ENCODE measurements around the gene KCNK6. TPM values are rescaled to one million over a fixed set of nuclear protein-coding genes. Genes with fewer than 3 reads are reported as not detected.

KCNK6 gene
- total RNA-seq, result 10 to 100 TPM; 13.5 to 13.7 TPM

DNA sequence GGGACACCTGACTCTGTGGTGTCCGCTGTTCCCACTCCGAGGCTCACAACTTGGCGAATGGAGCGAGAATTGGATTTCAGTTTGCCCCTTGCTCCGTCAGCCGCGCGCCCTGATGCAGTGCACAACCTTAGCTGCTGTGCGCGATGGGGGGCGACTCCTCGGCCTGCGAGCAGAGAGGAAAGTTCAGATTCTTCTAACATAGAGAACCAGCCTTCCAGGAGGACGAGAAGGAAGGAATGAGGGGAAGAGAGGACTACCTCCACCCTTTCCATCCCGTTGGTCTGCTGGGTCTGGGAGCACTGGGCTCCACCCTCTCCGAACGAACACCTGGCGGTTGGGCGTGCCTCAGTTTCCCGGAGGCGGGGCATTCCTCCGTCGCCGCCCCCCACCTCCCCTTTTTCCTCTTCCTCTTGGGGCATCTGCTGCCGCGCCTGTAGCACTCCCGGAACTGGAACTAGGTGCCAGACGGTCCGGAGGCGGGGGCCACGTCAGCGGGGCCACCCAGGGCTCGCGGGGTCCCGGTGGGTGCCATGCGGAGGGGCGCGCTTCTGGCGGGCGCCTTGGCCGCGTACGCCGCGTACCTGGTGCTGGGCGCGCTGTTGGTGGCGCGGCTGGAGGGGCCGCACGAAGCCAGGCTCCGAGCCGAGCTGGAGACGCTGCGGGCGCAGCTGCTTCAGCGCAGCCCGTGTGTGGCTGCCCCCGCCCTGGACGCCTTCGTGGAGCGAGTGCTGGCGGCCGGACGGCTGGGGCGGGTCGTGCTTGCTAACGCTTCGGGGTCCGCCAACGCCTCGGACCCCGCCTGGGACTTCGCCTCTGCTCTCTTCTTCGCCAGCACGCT lies at the start of gene KCNK6:
TSS of gene KCNK6 (plus strand) at position 425 of the 838 bp plus-strand sequence. CDS start at position 531, 106 bp downstream.
- ChIA-PET CTCF (interaction anchor here (1.0 to 2.7 kb wide), 6 partner anchors 12 to 417 kb away, joined by 4 to 8 read pairs (median 4); partner anchors contain the start of gene CATSPERG), POLR2A (interaction anchor here (0.8 to 1.0 kb wide), 2 partner anchors 12 to 76 kb away, joined by 3 to 4 read pairs; no protein-coding TSS in a partner anchor)
- Mint-ChIP-seq H3K4me3 (peak within 1 kb of the TSS; percentile 85), H3K27me3 (ENCODE audit: low read depth) (no peaks in the 10 kb centered on the region), H3K36me3 (ENCODE audit: low read depth) (peaks cover 14% of the 10 kb centered on the region), H3K9me3 (ENCODE audit: insufficient read depth) (no peaks in the 10 kb centered on the region), H3K27ac (peak within 1 kb of the TSS; percentile 67), H3K4me1 (ENCODE audit: low read depth) (peaks cover 57% of the 10 kb centered on the region)
- DNase-seq (peak; percentile 62), ATAC-seq (peak; percentile 18)

DNA sequence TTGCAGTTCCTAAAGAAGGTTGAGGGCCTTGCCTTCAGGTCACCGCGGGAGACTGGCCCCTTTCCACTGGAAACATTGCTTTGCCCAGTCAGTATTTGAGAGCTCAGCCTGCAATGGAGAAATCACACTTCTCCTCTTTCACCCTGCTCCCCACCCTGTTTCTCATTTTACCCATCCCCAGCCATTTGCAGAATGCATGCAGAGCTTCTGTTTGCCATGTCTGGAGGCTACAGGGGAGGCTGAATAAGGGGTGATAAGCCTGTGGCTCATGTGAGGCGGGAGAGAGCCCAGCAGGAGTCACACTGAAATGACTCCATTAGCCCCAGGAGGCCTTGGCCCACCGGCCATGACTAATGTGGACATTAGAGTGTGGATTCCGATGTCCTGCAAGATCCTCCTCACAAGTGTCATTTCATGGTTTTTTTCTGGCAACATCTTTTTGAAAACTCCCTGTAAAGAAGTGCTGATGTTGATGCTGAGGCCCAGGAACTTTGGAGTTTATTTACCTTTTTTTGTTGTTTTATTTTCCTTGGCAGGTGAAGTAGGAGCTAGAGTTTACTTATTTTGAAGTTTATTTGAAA lies 49.0 kb upstream of the KCNK6 start:
- H3K4me3 Mint-ChIP-seq, result no peak overlapping the region
- H3K9me3 Mint-ChIP-seq (ENCODE audit: insufficient read depth), result no peaks in the 10 kb centered on the region
- ChIA-PET CTCF (interaction anchor here (1.1 kb wide), 1 partner anchor 65 kb away, joined by 4 read pairs; the partner anchor contains the start of gene CATSPERG), POLR2A (no interaction called here)
- no peaks in the 10 kb centered on the region for H3K27me3 Mint-ChIP-seq (ENCODE audit: low read depth)
- DNase-seq (no peak), ATAC-seq (no peak)
- H3K4me1 Mint-ChIP-seq (ENCODE audit: low read depth), result peaks cover 12% of the 10 kb centered on the region
- peaks cover 1% of the 10 kb centered on the region for H3K36me3 Mint-ChIP-seq (ENCODE audit: low read depth)
- no peak overlapping the region for H3K27ac Mint-ChIP-seq

DNA sequence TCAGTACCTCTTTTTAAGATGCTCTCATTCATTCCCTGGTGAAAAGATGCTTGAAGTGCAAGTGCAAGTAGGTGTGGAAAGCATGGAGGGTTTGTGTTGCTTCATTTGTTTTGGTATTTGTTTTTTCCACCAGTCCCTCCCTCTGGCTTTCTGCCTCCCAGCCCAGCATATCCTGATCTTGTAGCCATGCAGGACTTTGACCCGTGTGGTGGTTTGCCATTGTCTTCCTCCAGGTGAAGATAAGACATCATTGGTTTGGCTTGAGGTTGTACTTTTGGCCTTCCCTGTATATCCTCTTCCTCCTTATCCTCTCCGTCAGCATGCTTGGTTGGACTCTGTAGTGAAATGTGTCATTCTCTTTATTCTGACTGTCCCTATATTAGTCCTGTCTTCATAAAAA lies 46.1 kb upstream of the KCNK6 start:
- Mint-ChIP-seq H3K27ac (no peak overlapping the region), H3K9me3 (ENCODE audit: insufficient read depth) (no peaks in the 10 kb centered on the region), H3K27me3 (ENCODE audit: low read depth) (no peaks in the 10 kb centered on the region), H3K36me3 (ENCODE audit: low read depth) (peaks cover 1% of the 10 kb centered on the region), H3K4me1 (ENCODE audit: low read depth) (peaks cover 1% of the 10 kb centered on the region), H3K4me3 (no peak overlapping the region)
- ChIA-PET CTCF (no interaction called here), POLR2A (no interaction called here)
- DNase-seq (no peak), ATAC-seq (no peak)

DNA sequence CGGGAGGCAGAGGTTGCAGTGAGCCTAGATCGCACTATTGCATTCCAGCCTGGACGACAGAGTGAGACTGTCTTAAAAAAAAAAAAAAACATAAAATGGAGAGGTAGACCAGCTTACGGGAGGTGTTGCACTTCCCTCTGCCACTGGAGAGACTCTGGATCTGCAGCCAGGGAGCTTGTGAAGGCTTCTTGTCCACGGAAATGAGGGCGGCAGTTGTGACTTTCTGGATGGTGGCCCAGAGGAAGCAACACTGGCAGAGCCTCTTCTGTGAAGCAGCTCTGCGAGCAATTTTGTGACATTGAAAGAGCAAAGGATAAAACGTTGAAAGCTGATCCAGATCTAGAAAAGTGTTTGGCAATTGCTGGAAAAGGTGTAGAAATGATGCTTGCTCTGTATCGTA lies 44.9 kb upstream of the KCNK6 start:
- Mint-ChIP-seq H3K27me3 (ENCODE audit: low read depth) (no peaks in the 10 kb centered on the region), H3K4me1 (ENCODE audit: low read depth) (peaks cover 1% of the 10 kb centered on the region), H3K36me3 (ENCODE audit: low read depth) (peaks cover 1% of the 10 kb centered on the region), H3K4me3 (no peak overlapping the region), H3K27ac (no peak overlapping the region), H3K9me3 (ENCODE audit: insufficient read depth) (no peaks in the 10 kb centered on the region)
- ChIA-PET CTCF (no interaction called here), POLR2A (no interaction called here)
- ATAC-seq, result no peak
- DNase-seq, result no peak

DNA sequence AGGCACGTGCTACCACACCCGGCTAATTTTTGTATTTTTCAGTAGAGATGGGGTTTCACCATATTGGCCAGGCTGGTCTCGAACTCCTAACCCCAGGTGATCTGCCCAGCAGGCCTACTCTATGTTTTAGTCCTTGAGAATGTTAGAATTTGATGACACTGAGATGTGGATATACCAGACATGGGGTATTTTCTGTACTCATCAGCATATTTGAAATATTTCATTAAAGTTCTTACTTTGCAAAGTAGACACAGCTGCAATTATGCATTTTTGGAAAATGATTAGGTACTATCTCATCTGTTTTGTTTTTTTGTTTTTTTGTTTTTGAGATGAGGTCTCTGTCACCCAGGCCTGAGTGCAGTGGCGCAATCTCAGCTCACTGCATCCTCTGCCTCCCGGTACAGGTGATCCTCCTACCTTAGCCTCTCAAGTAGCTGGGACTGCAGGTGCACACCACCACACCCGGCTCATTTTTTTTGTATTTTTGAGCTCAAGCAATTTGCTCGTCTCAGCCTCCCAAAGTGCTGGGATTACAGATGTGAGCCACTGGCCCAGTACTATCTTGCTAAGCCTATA lies 42.6 kb upstream of the KCNK6 start:
- DNase-seq, result no peak
- no peaks in the 10 kb centered on the region for H3K9me3 Mint-ChIP-seq (ENCODE audit: insufficient read depth)
- no peak overlapping the region for H3K27ac Mint-ChIP-seq
- H3K27me3 Mint-ChIP-seq (ENCODE audit: low read depth), result no peaks in the 10 kb centered on the region
- ChIA-PET POLR2A (interaction anchor here (0.6 to 1.3 kb wide), 2 partner anchors 12 to 203 kb away, joined by 3 to 6 read pairs; no protein-coding TSS in a partner anchor), CTCF (no interaction called here)
- peaks cover 5% of the 10 kb centered on the region for H3K4me1 Mint-ChIP-seq (ENCODE audit: low read depth)
- no peak overlapping the region for H3K4me3 Mint-ChIP-seq
- no peak for ATAC-seq
- no peaks in the 10 kb centered on the region for H3K36me3 Mint-ChIP-seq (ENCODE audit: low read depth)

DNA sequence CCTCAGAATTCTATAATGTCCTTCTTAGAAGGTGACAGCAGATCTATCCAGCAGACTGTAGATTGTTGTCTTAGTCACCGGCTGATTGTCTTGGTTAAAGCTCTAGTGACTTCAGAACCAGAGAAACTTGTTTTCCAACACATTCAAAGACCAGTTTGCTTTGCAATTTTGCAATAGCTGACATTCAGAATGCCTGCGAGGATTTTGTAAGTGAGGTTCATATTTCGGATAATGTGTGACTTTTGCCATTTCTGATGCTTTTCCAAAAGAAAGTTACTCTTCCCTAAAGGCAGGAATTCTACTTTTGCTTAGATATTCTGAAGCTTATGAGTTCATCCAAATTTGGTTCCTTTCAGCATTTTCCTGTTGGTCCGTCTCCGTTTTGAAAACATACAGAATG lies 42.1 kb upstream of the KCNK6 start:
- H3K4me3 Mint-ChIP-seq, result no peak overlapping the region
- no peaks in the 10 kb centered on the region for H3K27me3 Mint-ChIP-seq (ENCODE audit: low read depth)
- peaks cover 10% of the 10 kb centered on the region for H3K4me1 Mint-ChIP-seq (ENCODE audit: low read depth)
- H3K9me3 Mint-ChIP-seq (ENCODE audit: insufficient read depth), result no peaks in the 10 kb centered on the region
- CTCF ChIA-PET, result no interaction called here
- H3K36me3 Mint-ChIP-seq (ENCODE audit: low read depth), result no peaks in the 10 kb centered on the region
- POLR2A ChIA-PET, result interaction anchor here (0.6 kb wide), 1 partner anchor 202 kb away, joined by 3 read pairs; no protein-coding TSS in a partner anchor
- ATAC-seq (no peak), DNase-seq (no peak)
- H3K27ac Mint-ChIP-seq, result no peak overlapping the region

DNA sequence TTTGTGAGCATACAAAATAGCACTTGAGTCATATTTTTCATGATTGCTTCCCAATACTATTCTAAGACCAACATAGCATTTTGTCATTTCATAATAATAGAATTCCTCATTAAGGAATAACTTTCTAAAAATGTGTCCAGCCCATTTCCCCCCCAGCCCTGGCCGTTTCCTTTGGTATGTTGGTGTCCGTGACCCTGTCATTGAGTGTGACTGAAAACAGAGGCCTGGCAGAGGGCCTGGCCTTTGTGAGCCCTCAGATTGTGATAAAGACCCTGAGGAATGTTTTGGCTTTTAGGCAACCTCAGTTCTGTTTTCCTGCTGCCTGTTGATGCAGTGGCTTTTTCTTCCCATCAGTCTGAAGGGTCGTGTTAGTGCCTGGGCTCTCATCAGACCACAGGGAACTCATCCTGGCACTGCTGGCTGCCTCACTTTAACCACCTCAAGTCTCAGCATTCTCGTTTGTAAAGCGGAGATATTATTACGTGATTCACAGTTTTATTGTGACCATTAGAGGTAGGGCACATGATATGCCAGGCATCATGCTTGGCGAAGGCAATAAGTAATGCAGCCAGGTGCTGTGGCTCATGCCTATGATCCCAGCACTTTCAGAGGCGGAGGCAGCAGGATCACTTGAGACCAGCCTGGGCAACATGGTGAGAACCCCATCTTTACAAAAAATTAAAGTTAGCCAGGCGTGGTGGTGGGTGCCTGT lies 41.5 kb upstream of the KCNK6 start:
- Mint-ChIP-seq H3K4me3 (no peak overlapping the region), H3K4me1 (ENCODE audit: low read depth) (peaks cover 13% of the 10 kb centered on the region), H3K27me3 (ENCODE audit: low read depth) (no peaks in the 10 kb centered on the region), H3K36me3 (ENCODE audit: low read depth) (no peaks in the 10 kb centered on the region), H3K27ac (no peak overlapping the region), H3K9me3 (ENCODE audit: insufficient read depth) (no peaks in the 10 kb centered on the region)
- ATAC-seq (no peak), DNase-seq (no peak)
- ChIA-PET POLR2A (no interaction called here), CTCF (no interaction called here)

DNA sequence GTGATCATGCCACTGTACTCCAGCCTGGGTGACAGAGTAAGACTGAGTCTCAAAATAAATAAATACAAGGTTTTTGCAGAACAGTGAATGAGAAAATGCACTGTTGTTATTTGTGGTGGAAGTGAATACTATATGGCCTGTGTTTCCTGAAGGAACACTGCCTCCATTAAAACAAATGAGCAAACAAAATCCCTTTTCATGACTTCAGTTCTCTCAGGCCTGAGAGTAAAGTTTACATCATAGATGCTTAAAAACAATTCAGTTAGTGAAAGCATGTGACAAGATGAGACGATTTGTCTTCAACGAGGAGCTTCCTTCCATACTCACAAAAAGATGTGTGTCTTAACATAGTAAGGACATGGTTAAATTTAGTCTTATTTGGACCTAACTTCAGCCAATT lies 40.9 kb upstream of the KCNK6 start:
- Mint-ChIP-seq H3K27me3 (ENCODE audit: low read depth) (no peaks in the 10 kb centered on the region), H3K36me3 (ENCODE audit: low read depth) (no peaks in the 10 kb centered on the region), H3K4me1 (ENCODE audit: low read depth) (peaks cover 13% of the 10 kb centered on the region), H3K4me3 (no peak overlapping the region), H3K9me3 (ENCODE audit: insufficient read depth) (no peaks in the 10 kb centered on the region), H3K27ac (no peak overlapping the region)
- CTCF ChIA-PET, result no interaction called here
- POLR2A ChIA-PET, result no interaction called here
- ATAC-seq, result no peak
- no peak for DNase-seq

DNA sequence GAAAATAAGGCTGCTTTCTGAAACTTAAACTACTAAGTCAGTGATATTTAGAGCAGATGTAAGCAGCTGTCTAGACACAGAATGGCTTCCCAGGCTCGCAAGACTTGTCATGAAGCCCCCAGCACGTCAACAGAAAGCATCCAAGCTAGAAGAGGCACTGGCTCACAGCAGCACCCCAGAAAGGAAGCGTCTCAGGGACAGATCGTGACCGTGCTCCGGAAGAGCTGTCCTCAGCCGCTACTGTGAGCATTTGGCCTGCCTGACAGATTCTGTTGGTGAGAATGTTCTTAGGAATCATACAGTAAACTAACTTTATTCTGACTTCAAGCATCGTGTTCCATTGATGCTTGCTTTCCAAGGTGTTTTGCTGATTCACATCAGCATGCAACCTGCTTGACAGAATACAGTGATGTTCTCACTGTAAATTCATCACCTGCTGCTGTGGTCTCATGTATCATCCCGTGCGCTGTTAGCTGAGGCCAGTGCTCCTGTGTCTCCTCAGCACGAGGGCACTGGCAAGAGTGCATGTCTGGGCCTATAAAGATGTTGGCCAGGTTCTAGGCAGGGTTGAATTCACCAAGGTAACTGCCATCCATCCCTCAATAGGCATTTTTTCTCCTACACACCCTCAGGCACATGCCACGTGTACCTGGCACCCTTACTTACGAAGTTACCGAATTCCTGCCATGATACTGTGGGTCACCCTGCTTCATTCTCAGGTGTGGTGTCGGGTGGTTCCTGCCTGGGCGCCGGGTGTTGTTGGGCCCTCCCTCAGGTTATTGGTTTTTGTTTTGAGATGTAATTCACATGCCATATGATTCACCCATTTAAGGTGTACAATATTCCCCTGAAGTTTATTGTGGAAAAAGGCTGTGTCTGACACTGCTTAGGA lies 39.4 kb upstream of the KCNK6 start:
- no peak for ATAC-seq
- DNase-seq, result no peak
- no peak overlapping the region for H3K27ac Mint-ChIP-seq
- peaks cover 18% of the 10 kb centered on the region for H3K4me1 Mint-ChIP-seq (ENCODE audit: low read depth)
- ChIA-PET CTCF (interaction anchor here (0.8 kb wide), 1 partner anchor 36 kb away, joined by 3 read pairs; no protein-coding TSS in a partner anchor), POLR2A (interaction anchor here (1.0 kb wide), 1 partner anchor 13 kb away, joined by 3 read pairs; no protein-coding TSS in a partner anchor)
- no peaks in the 10 kb centered on the region for H3K36me3 Mint-ChIP-seq (ENCODE audit: low read depth)
- H3K9me3 Mint-ChIP-seq (ENCODE audit: insufficient read depth), result no peaks in the 10 kb centered on the region
- H3K27me3 Mint-ChIP-seq (ENCODE audit: low read depth), result no peaks in the 10 kb centered on the region
- H3K4me3 Mint-ChIP-seq, result no peak overlapping the region

DNA sequence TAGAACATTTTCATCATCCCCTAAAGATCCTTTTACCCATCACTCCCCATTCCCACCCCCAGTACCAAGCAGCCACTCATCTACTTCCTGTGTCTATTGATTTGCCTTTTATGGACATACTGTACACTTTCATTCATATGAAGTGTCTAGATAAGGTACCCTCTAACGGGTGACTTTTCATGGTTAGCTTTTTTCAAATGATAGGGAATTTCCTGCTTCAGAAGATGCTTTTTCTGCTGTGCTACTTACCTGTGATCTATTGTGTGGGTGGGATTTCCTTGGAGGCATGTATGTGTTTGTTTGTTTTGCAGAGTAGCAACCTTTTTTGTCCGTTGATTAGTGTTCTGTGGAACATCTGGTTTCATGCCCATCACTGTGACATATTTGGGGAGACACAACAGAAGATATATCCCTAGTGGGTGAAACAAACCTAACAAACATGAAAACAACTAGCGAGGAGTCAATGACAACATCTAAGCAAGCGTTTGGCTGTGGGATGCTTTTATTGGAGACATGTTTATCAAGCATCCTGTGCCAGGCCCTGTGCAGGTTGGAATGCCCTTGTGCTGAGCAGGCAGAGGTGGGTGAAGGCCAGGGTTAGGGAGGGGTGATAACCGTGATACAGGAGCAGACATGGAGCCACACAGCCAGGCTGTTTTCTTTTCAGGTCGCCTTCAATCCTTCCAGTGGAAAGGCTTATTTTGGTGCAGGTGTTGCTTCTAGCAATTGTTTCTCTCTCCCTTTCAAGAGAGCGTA lies 37.7 kb upstream of the KCNK6 start:
- H3K4me1 Mint-ChIP-seq (ENCODE audit: low read depth), result peaks cover 18% of the 10 kb centered on the region
- DNase-seq (no peak), ATAC-seq (peak; percentile 67)
- POLR2A ChIA-PET, result interaction anchor here (0.6 to 1.0 kb wide), 2 partner anchors 15 to 233 kb away, joined by 3 to 5 read pairs; no protein-coding TSS in a partner anchor
- H3K9me3 Mint-ChIP-seq (ENCODE audit: insufficient read depth), result no peaks in the 10 kb centered on the region
- H3K27me3 Mint-ChIP-seq (ENCODE audit: low read depth), result no peaks in the 10 kb centered on the region
- no peaks in the 10 kb centered on the region for H3K36me3 Mint-ChIP-seq (ENCODE audit: low read depth)
- no peak overlapping the region for H3K4me3 Mint-ChIP-seq
- CTCF ChIA-PET, result interaction anchor here (1.2 kb wide), 1 partner anchor 54 kb away, joined by 3 read pairs; the partner anchor contains the start of gene CATSPERG
- H3K27ac Mint-ChIP-seq, result peak overlapping the region; percentile 67
